Adrenal gland (tissue), 5 donors: Measurements from ENCODE around the gene TLE5.

Experiments
- CTCF ChIP-seq, 6 experiments: fragments of 450-650 bp in 4 of 6; fragments of 200-600 bp in 2 of 6; sonication (generic) in 1 of 6; IDR thresholded peaks; 1 replicate in 5 of 6; 2 replicates in 1 of 6; pipeline versions ENCODE4 v1.5.1 to v1.8.0; 2016 to 2021; ENCODE audit warnings: antibody characterized with exemption in 6 of 6, mild to moderate bottlenecking in 2 of 6, moderate library complexity in 1 of 6
- POLR2A ChIP-seq, 2 donors: fragments of 450-650 bp; IDR thresholded peaks; one replicate each; pipeline ENCODE4 v1.6.1; 2017; ENCODE audit warnings: antibody characterized with exemption in 2 of 2, mild to moderate bottlenecking in 2 of 2, moderate library complexity in 1 of 2
- donor health status: DM: no; HTN: no; CAD: no.

DNA sequence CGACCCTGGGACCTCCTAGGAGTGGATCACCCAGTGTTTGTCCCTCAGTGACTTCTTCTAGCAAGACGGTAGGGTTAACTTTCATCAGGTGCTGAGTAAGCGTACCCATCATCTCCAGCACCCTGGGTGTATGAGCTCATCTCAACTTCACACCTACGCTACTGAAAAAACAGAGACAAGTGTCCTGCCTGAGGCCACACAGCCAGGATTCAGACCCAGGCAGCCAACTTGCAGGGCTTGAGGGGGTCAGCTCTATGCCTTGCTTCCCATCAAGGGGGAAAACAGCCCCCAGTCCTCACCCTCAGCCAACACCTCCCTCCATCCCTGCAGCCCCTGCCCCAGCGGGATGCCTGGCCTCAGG, 37.8 kb downstream of the TLE5 start:
- no peak for TF ChIP-seq CTCF (IDR thresholded peaks at IDR 0.05)
- no peak for TF ChIP-seq POLR2A (IDR thresholded peaks at IDR 0.05)
